HepG2 (cell line): ENCODE data around the gene H6PD.

Experiments
- IRF2 ChIP-seq: IDR thresholded peaks from 2 replicates; pipeline ENCODE4 v1.6.1; 2018; ENCODE audit warnings: missing genetic modification reagents, missing compliant biosample characterization
- NR2C2 ChIP-seq: sonication (generic); formaldehyde crosslinking; IDR thresholded peaks from 2 replicates; pipeline ENCODE4 v1.4.0; 2020; ENCODE audit warnings: missing genetic modification reagents, mild to moderate bottlenecking, moderate library complexity, borderline replicate concordance
- POLR2A ChIP-seq, 2 experiments: IDR thresholded peaks; 2 replicates each; pipeline ENCODE4 v1.6.1; 2011; ENCODE audit warnings: low read depth in 2 of 2, low read length in 2 of 2, mild to moderate bottlenecking in 1 of 2, moderate library complexity in 1 of 2; ENCODE audit not compliant: insufficient read depth in 1 of 2
- STAG1 ChIP-seq: sonication (generic); formaldehyde crosslinking; IDR thresholded peaks from 2 replicates; pipeline ENCODE4 v1.4.0; 2020; ENCODE audit warnings: missing genetic modification reagents
- TCF12 ChIP-seq, 2 experiments: fragments of 450-650 bp in 1 of 2; sonication (generic) in 1 of 2; formaldehyde crosslinking in 1 of 2; IDR thresholded peaks; 2 replicates each; pipeline versions ENCODE4 v1.6.1 to v1.8.0; 2017 to 2022; ENCODE audit warnings: antibody characterized with exemption in 1 of 2, mild to moderate bottlenecking in 1 of 2, missing genetic modification reagents in 1 of 2, moderate library complexity in 1 of 2
- ZBTB7A ChIP-seq: sonication (generic); formaldehyde crosslinking; IDR thresholded peaks from 2 replicates; pipeline ENCODE4 v1.8.0; 2022; ENCODE audit warnings: mild to moderate bottlenecking, missing genetic modification reagents
- ZSCAN20 ChIP-seq: sonication (generic); formaldehyde crosslinking; IDR thresholded peaks from 2 replicates; pipeline ENCODE4 v1.4.0; 2020; ENCODE audit warnings: missing genetic modification reagents, mild to moderate bottlenecking, borderline replicate concordance
- TF ChIP-seq, protein P1 (sequence below): sonication (generic); formaldehyde crosslinking; IDR thresholded peaks from 2 replicates; pipeline ENCODE4 v1.5.0; 2020; ENCODE audit warnings: mild to moderate bottlenecking, missing genetic modification reagents, moderate library complexity
- TF ChIP-seq, protein P2 (sequence below): sonication (generic); formaldehyde crosslinking; IDR thresholded peaks from 2 replicates; pipeline ENCODE4 v1.4.0; 2020; ENCODE audit warnings: missing genetic modification reagents, mild to moderate bottlenecking, borderline replicate concordance
- TF ChIP-seq, protein P3 (sequence below), 2 experiments: sonication (generic) in 1 of 2; formaldehyde crosslinking in 1 of 2; IDR thresholded peaks; 2 replicates each; pipeline versions ENCODE4 v1.6.1 to v1.9.0; 2014 to 2022; ENCODE audit warnings: antibody characterized with exemption in 1 of 2, borderline replicate concordance in 1 of 2, inconsistent platforms in 1 of 2, low read depth in 1 of 2, missing genetic modification reagents in 1 of 2
- TF ChIP-seq, protein P4 (sequence below): sonication (generic); formaldehyde crosslinking; conservative IDR thresholded peaks from 2 replicates; pipeline ENCODE4 v1.4.0; 2020; ENCODE audit warnings: missing genetic modification reagents
- TF ChIP-seq, protein P5 (sequence below): IDR thresholded peaks from 2 replicates; pipeline ENCODE4 v1.6.1; 2016; ENCODE audit warnings: low read depth, borderline replicate concordance
- TF ChIP-seq, protein P6 (sequence below): sonication (generic); formaldehyde crosslinking; IDR thresholded peaks from 2 replicates; pipeline ENCODE4 v1.4.0; 2020; ENCODE audit warnings: mild to moderate bottlenecking, missing genetic modification reagents

DNA sequence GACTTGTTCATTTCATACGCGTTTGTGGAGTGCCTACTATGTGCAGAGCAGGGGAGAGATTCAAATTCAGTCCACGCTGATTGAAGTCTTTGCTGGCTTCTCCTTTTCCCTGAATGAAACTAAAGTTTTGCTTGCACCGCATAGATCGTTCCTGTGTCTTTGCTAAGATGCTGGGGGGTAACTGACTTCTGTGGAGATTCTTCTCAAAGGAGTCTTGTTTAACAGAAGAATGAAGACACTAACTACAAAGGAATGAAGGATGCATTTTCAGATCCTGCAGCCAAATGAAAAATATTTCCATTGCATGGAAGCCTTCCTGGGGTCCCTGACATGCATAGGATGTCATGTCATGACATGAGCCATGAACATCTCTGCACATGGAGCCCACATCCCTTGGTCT is 26.9 kb upstream of the H6PD start:
- TF ChIP-seq, protein P1, sequence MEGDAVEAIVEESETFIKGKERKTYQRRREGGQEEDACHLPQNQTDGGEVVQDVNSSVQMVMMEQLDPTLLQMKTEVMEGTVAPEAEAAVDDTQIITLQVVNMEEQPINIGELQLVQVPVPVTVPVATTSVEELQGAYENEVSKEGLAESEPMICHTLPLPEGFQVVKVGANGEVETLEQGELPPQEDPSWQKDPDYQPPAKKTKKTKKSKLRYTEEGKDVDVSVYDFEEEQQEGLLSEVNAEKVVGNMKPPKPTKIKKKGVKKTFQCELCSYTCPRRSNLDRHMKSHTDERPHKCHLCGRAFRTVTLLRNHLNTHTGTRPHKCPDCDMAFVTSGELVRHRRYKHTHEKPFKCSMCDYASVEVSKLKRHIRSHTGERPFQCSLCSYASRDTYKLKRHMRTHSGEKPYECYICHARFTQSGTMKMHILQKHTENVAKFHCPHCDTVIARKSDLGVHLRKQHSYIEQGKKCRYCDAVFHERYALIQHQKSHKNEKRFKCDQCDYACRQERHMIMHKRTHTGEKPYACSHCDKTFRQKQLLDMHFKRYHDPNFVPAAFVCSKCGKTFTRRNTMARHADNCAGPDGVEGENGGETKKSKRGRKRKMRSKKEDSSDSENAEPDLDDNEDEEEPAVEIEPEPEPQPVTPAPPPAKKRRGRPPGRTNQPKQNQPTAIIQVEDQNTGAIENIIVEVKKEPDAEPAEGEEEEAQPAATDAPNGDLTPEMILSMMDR (CRISPR knock-in tag) = no peak
- no peak for TF ChIP-seq TCF12 (IDR thresholded peaks at IDR 0.05)
- TF ChIP-seq TCF12 (CRISPR knock-in tag; IDR thresholded peaks at IDR 0.05) = no peak
- TF ChIP-seq, protein P2, sequence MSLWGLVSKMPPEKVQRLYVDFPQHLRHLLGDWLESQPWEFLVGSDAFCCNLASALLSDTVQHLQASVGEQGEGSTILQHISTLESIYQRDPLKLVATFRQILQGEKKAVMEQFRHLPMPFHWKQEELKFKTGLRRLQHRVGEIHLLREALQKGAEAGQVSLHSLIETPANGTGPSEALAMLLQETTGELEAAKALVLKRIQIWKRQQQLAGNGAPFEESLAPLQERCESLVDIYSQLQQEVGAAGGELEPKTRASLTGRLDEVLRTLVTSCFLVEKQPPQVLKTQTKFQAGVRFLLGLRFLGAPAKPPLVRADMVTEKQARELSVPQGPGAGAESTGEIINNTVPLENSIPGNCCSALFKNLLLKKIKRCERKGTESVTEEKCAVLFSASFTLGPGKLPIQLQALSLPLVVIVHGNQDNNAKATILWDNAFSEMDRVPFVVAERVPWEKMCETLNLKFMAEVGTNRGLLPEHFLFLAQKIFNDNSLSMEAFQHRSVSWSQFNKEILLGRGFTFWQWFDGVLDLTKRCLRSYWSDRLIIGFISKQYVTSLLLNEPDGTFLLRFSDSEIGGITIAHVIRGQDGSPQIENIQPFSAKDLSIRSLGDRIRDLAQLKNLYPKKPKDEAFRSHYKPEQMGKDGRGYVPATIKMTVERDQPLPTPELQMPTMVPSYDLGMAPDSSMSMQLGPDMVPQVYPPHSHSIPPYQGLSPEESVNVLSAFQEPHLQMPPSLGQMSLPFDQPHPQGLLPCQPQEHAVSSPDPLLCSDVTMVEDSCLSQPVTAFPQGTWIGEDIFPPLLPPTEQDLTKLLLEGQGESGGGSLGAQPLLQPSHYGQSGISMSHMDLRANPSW (CRISPR knock-in tag) = no peak
- TF ChIP-seq, protein P3, sequence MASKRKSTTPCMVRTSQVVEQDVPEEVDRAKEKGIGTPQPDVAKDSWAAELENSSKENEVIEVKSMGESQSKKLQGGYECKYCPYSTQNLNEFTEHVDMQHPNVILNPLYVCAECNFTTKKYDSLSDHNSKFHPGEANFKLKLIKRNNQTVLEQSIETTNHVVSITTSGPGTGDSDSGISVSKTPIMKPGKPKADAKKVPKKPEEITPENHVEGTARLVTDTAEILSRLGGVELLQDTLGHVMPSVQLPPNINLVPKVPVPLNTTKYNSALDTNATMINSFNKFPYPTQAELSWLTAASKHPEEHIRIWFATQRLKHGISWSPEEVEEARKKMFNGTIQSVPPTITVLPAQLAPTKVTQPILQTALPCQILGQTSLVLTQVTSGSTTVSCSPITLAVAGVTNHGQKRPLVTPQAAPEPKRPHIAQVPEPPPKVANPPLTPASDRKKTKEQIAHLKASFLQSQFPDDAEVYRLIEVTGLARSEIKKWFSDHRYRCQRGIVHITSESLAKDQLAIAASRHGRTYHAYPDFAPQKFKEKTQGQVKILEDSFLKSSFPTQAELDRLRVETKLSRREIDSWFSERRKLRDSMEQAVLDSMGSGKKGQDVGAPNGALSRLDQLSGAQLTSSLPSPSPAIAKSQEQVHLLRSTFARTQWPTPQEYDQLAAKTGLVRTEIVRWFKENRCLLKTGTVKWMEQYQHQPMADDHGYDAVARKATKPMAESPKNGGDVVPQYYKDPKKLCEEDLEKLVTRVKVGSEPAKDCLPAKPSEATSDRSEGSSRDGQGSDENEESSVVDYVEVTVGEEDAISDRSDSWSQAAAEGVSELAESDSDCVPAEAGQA (IDR thresholded peaks at IDR 0.05; ENCODE audit: low read depth) = no peak
- TF ChIP-seq, protein P3 (CRISPR knock-in tag; IDR thresholded peaks at IDR 0.05; ENCODE audit: borderline replicate concordance) = no peak
- no peak for TF ChIP-seq ZBTB7A (CRISPR knock-in tag)
- TF ChIP-seq, protein P4, sequence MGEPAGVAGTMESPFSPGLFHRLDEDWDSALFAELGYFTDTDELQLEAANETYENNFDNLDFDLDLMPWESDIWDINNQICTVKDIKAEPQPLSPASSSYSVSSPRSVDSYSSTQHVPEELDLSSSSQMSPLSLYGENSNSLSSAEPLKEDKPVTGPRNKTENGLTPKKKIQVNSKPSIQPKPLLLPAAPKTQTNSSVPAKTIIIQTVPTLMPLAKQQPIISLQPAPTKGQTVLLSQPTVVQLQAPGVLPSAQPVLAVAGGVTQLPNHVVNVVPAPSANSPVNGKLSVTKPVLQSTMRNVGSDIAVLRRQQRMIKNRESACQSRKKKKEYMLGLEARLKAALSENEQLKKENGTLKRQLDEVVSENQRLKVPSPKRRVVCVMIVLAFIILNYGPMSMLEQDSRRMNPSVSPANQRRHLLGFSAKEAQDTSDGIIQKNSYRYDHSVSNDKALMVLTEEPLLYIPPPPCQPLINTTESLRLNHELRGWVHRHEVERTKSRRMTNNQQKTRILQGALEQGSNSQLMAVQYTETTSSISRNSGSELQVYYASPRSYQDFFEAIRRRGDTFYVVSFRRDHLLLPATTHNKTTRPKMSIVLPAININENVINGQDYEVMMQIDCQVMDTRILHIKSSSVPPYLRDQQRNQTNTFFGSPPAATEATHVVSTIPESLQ (CRISPR knock-in tag) = no peak
- TF ChIP-seq, protein P5, sequence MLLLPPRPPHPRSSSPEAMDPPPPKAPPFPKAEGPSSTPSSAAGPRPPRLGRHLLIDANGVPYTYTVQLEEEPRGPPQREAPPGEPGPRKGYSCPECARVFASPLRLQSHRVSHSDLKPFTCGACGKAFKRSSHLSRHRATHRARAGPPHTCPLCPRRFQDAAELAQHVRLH (CRISPR knock-in tag) = no peak
- no peak for TF ChIP-seq ZSCAN20 (CRISPR knock-in tag)
- TF ChIP-seq IRF2 = no peak
- TF ChIP-seq STAG1 (CRISPR knock-in tag) = no peak
- TF ChIP-seq, protein P6, sequence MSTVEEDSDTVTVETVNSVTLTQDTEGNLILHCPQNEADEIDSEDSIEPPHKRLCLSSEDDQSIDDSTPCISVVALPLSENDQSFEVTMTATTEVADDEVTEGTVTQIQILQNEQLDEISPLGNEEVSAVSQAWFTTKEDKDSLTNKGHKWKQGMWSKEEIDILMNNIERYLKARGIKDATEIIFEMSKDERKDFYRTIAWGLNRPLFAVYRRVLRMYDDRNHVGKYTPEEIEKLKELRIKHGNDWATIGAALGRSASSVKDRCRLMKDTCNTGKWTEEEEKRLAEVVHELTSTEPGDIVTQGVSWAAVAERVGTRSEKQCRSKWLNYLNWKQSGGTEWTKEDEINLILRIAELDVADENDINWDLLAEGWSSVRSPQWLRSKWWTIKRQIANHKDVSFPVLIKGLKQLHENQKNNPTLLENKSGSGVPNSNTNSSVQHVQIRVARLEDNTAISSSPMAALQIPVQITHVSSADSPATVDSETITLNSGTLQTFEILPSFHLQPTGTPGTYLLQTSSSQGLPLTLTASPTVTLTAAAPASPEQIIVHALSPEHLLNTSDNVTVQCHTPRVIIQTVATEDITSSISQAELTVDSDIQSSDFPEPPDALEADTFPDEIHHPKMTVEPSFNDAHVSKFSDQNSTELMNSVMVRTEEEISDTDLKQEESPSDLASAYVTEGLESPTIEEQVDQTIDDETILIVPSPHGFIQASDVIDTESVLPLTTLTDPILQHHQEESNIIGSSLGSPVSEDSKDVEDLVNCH (CRISPR knock-in tag) = no peak
- TF ChIP-seq POLR2A (IDR thresholded peaks at IDR 0.05; ENCODE audit: insufficient read depth in 1 of 2, low read depth in 2 of 2, low read length in 2 of 2) = no peak
- no peak for TF ChIP-seq NR2C2 (CRISPR knock-in tag)
